Measurements from ENCODE around the gene SBNO2.
"Not testable (repeated sequence)": the region's sequence is repeated elsewhere in the genome, so short reads cannot be mapped to it uniquely, and the experiment has no call there.

The SBNO2 gene

GRCh38 chr19:1123381-1123780 is 50.7 kb downstream of the SBNO2 start:
- TF ChIP-seq POLR2A (IDR thresholded peaks at IDR 0.05; ENCODE audit: low read depth, low read length): no peak
- DNase-seq (ENCODE audit: insufficient read length, low spot score) (no peak), FAIRE-seq (no peak)

- DNase-seq (ENCODE audit: insufficient read length, low spot score) (peak; percentile 92), FAIRE-seq (no peak)
- no peak for TF ChIP-seq POLR2A (IDR thresholded peaks at IDR 0.05; ENCODE audit: low read depth, low read length)
Measured at GRCh38 chr19:1122972-1123363, 51.1 kb downstream of the SBNO2 start.

GRCh38 chr19:1122021-1122971 is 51.8 kb downstream of the SBNO2 start:
- FAIRE-seq (no peak), DNase-seq (ENCODE audit: insufficient read length, low spot score) (no peak)
- no peak for TF ChIP-seq POLR2A (IDR thresholded peaks at IDR 0.05; ENCODE audit: low read depth, low read length)

GRCh38 chr19:1121395-1121794 is 52.7 kb downstream of the SBNO2 start:
- FAIRE-seq (no peak), DNase-seq (ENCODE audit: insufficient read length, low spot score) (no peak)
- TF ChIP-seq POLR2A (IDR thresholded peaks at IDR 0.05; ENCODE audit: low read depth, low read length): no peak

DNA sequence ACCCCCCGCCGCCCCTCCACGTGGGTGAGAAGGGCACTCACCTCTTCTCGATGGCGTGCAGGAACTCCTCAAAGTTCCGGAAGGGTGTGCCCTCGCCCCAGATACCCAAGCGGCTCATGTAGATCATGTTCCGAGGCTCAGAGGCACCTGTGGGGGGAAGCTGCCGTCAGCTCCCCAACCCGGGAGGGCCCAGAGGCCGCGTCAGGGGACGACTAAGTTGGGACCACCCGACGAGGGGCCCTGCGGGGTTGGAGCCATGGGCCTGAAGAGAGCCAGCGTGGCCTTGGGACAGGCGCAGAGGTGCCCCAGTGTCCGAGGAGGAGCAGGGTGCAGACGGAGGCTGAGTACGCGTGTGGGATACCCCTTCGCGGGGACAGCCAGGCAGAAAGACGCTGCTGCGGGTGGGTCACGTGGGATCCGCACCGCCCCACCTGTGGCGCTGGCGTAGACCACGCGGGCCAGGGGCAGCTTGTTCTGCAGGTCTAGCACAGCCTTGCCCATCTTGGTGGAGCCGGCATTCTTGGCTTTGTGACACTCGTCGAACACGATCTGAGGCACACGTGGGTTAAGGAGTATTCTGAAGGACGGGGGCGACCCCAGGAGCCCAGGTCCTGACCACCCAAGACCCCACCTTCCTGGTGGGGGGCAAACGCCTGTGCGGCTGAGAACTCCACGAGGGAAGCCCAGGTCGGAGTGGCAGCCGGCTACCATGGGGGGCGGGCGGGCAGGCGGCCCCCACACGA is 54.4 kb downstream of the SBNO2 start:
- DNase-seq (ENCODE audit: insufficient read length, low spot score) (no peak), FAIRE-seq (no peak)
- TF ChIP-seq POLR2A (IDR thresholded peaks at IDR 0.05; ENCODE audit: low read depth, low read length): no peak

GRCh38 chr19:1118999-1119398 is 55.1 kb downstream of the SBNO2 start:
- FAIRE-seq (no peak), DNase-seq (ENCODE audit: insufficient read length, low spot score) (no peak)

DNA sequence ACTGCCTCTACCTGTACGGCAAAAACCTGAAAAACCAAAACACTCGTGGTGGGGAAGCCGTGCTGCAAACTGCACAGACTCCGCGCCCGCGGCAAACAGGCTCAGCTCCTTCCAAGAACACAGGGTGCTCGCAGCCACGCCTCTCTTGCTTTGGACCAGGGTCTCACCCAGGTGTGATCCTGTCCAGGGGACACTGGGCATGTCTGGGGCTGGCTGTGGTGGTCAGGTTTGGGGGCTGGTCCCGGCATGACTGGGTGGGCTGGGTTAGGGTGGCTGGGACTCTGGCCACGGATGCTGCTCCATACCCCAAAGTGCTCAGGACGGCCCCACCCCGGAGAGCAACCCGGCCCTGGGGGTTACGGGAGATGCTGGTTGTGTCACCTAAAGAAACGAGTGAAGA is 56.4 kb downstream of the SBNO2 start:
- TF ChIP-seq POLR2A (IDR thresholded peaks at IDR 0.05; ENCODE audit: low read depth, low read length): no peak
- DNase-seq (ENCODE audit: insufficient read length, low spot score) (no peak), FAIRE-seq (no peak)

More at GRCh38 chr19:1118999-1119398, 55.1 kb downstream of the SBNO2 start:
- TF ChIP-seq POLR2A (IDR thresholded peaks at IDR 0.05; ENCODE audit: low read depth, low read length): no peak

DNA sequence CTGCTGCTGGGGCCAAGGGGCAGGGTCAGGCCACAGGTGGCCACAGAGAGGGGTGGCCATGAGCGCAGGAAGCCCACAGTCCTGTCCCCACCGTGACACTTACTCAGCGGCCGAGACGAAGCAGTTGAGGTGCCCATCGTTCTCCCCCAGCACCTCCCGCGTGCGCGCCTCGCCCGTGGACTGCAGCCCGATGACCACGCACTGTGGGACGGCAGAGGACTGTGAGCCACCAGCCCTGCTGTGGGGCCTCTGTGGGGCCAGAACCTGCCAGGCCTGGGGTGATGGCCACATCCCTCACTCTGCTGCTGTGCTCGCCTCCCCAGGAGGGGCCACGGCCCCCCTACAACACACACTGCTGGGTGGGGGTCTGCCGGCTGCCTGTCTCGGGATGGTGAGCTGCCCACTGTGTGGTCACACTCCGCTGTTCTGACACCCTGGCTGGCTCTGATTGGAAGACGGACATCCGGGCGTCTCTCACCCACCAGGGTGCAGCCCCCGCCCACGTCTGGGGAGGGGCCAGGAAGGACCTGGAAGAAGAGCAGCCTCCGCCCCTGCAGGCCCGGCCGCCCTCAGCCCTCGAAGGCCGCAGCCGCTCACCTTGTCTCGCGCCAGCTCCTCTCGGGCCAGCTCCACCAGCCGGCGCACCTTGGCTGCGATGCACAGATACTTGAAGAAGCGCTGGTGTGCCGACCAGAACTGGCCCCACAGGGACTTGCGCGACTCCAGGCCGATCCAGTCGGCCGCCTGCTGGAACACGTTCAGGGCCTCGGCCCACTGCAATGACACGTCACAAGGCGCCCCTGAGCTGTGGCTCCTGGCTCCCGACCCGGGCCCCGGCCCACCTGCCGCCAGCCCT is 57.1 kb downstream of the SBNO2 start:
- DNase-seq (ENCODE audit: insufficient read length, low spot score) (no peak), FAIRE-seq (no peak)
- TF ChIP-seq POLR2A (IDR thresholded peaks at IDR 0.05; ENCODE audit: low read depth, low read length): no peak

- DNase-seq (ENCODE audit: insufficient read length, low spot score) (no peak), FAIRE-seq (no peak)
- no peak for TF ChIP-seq POLR2A (IDR thresholded peaks at IDR 0.05; ENCODE audit: low read depth, low read length)
Measured at GRCh38 chr19:1115646-1116420, 58.2 kb downstream of the SBNO2 start.

DNA sequence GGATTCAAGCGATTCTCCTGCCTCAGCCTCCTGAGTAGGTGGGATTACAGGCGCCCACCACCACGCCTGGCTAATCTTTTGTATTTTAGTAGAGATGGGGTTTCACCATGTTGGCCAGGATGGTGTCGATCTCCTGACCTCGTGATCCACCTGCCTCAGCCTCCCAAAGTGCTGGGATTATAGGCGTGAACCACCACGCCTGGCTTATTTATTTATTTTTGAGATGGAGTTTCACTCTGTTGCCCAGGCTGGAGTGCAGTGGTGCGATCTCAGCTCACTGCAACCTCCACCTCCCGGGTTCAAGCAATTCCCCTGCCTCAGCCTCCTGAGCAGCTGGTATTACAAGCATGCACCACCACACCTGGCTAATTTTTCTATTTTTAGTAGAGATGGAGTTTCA is 59.3 kb downstream of the SBNO2 start:
- not testable (repeated sequence) for DNase-seq (ENCODE audit: insufficient read length, low spot score); FAIRE-seq

DNA sequence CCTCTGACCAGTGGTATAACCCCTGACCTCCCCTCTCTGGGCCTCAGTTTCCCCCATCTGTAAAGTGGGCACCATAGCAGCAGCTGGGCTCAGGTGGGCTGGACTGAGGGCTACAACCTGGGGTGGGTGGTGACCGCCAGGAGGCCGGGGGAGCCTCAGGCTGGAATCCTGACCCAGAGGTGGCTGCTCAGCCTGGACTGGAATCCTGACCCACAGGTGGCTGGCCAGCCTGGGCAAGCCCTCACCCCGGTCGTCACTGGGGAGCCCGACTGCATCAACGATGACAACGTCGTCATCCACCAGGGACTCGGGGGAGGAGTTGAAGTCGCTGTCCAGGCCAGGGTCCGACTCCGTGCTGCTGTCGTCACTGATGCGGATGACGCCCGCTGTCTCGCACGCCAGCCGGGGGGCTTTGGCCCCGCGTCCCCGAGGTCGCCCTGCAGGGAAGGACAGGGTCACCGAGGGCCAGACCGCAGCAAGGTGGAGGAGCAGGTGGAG is 60.0 kb downstream of the SBNO2 start:
- DNase-seq (ENCODE audit: insufficient read length, low spot score) (no peak), FAIRE-seq (no peak)
- no peak for TF ChIP-seq POLR2A (IDR thresholded peaks at IDR 0.05; ENCODE audit: low read depth, low read length)

GRCh38 chr19:1113030-1113985 is 60.8 kb downstream of the SBNO2 start:
- peak; percentile 72 for FAIRE-seq

More at GRCh38 chr19:1113030-1113985, 60.8 kb downstream of the SBNO2 start:
- no peak for TF ChIP-seq POLR2A (IDR thresholded peaks at IDR 0.05; ENCODE audit: low read depth, low read length)
- peak; percentile 99 for DNase-seq (ENCODE audit: insufficient read length, low spot score)

Data from H54 (cell line).